ENCODE data around the gene GALM.

The GALM gene

GRCh38 chr2:38743672-38744398 is 77.9 kb downstream of the GALM start:
- Histone ChIP-seq H3K9me3 (ENCODE audit: control extremely low read depth in 1 of 5, control insufficient read depth in 4 of 5, insufficient read depth in 2 of 5, low read depth in 1 of 5, low read length in 4 of 5) (peaks cover 0 to 3% (median 0%) of the 10 kb centered on the region in 5 experiments), H3K27me3 (replicated peaks in 2 of 5; ENCODE audit: control insufficient read depth in 4 of 5, insufficient read depth in 5 of 5, low read length in 4 of 5) (no peaks in the 10 kb centered on the region), H3K27ac (ENCODE audit: insufficient read depth in 1 of 2, low read depth in 1 of 2, low read length in 2 of 2, poor library complexity in 1 of 2, severe bottlenecking in 2 of 2) (no peak overlapping the region), H3K36me3 (ENCODE audit: control insufficient read depth in 4 of 4, insufficient read depth in 4 of 4, low read length in 3 of 4) (peaks cover 34 to 80% (median 53%) of the 10 kb centered on the region in 4 experiments), H3K4me3 (ENCODE audit: control insufficient read depth in 1 of 7, extremely low read depth in 1 of 7, insufficient read depth in 4 of 7, low read depth in 2 of 7, low read length in 6 of 7) (no peak overlapping the region), H3K4me1 (ENCODE audit: control extremely low read depth in 1 of 4, control insufficient read depth in 4 of 4, insufficient read depth in 4 of 4, low read length in 3 of 4) (peaks cover 0 to 14% (median 7%) of the 10 kb centered on the region in 4 experiments)
- DNase-seq = no peak
- WGBS (ENCODE audit: insufficient coverage) = 100% methylated on average over 2 of the region's 3 CpGs
- CTCF ChIA-PET = interaction anchor here (0.7 to 6.1 kb wide), 11 partner anchors 9 to 427 kb away, joined by 3 to 58 read pairs (median 4); partner anchors contain the start of gene HNRNPLL
- POLR2A ChIA-PET = interaction anchor here (1.0 kb wide), 1 partner anchor 8 kb away, joined by 3 read pairs; no protein-coding TSS in a partner anchor

GRCh38 chr2:38744399-38744780 is 78.5 kb downstream of the GALM start:
- Histone ChIP-seq H3K27me3 (replicated peaks in 2 of 5; ENCODE audit: control insufficient read depth in 4 of 5, insufficient read depth in 5 of 5, low read length in 4 of 5) (no peaks in the 10 kb centered on the region), H3K27ac (ENCODE audit: insufficient read depth in 1 of 2, low read depth in 1 of 2, low read length in 2 of 2, poor library complexity in 1 of 2, severe bottlenecking in 2 of 2) (no peak overlapping the region), H3K36me3 (ENCODE audit: control insufficient read depth in 4 of 4, insufficient read depth in 4 of 4, low read length in 3 of 4) (peaks cover 33 to 85% (median 55%) of the 10 kb centered on the region in 4 experiments), H3K4me3 (ENCODE audit: control insufficient read depth in 1 of 7, extremely low read depth in 1 of 7, insufficient read depth in 4 of 7, low read depth in 2 of 7, low read length in 6 of 7) (no peak overlapping the region), H3K9me3 (ENCODE audit: control extremely low read depth in 1 of 5, control insufficient read depth in 4 of 5, insufficient read depth in 2 of 5, low read depth in 1 of 5, low read length in 4 of 5) (peaks cover 0 to 3% (median 0%) of the 10 kb centered on the region in 5 experiments), H3K4me1 (ENCODE audit: control extremely low read depth in 1 of 4, control insufficient read depth in 4 of 4, insufficient read depth in 4 of 4, low read length in 3 of 4) (peaks cover under 1 to 20% (median 11%) of the 10 kb centered on the region in 4 experiments)
- POLR2A ChIA-PET = no interaction called here
- 70% methylated on average over 1 of the region's 2 CpGs for WGBS (ENCODE audit: insufficient coverage)
- CTCF ChIA-PET = interaction anchor here (0.8 to 6.1 kb wide), 11 partner anchors 10 to 428 kb away, joined by 3 to 58 read pairs (median 4); partner anchors contain the start of gene HNRNPLL
- no peak for DNase-seq

- WGBS (ENCODE audit: insufficient coverage) = 98% methylated on average over 9 of the region's 9 CpGs
- Histone ChIP-seq H3K36me3 (ENCODE audit: control insufficient read depth in 4 of 4, insufficient read depth in 4 of 4, low read length in 3 of 4) (peaks cover 30 to 83% (median 57%) of the 10 kb centered on the region in 4 experiments), H3K27me3 (replicated peaks in 2 of 5; ENCODE audit: control insufficient read depth in 4 of 5, insufficient read depth in 5 of 5, low read length in 4 of 5) (no peaks in the 10 kb centered on the region), H3K9me3 (ENCODE audit: control extremely low read depth in 1 of 5, control insufficient read depth in 4 of 5, insufficient read depth in 2 of 5, low read depth in 1 of 5, low read length in 4 of 5) (no peaks in the 10 kb centered on the region), H3K27ac (ENCODE audit: insufficient read depth in 1 of 2, low read depth in 1 of 2, low read length in 2 of 2, poor library complexity in 1 of 2, severe bottlenecking in 2 of 2) (no peak overlapping the region), H3K4me1 (ENCODE audit: control extremely low read depth in 1 of 4, control insufficient read depth in 4 of 4, insufficient read depth in 4 of 4, low read length in 3 of 4) (peaks cover 10 to 27% (median 18%) of the 10 kb centered on the region in 4 experiments), H3K4me3 (ENCODE audit: control insufficient read depth in 1 of 7, extremely low read depth in 1 of 7, insufficient read depth in 4 of 7, low read depth in 2 of 7, low read length in 6 of 7) (no peak overlapping the region)
- CTCF ChIA-PET = interaction anchor here (1.0 to 5.3 kb wide), 4 partner anchors 10 to 210 kb away, joined by 3 to 58 read pairs (median 19); no protein-coding TSS in a partner anchor
- POLR2A ChIA-PET = no interaction called here
- DNase-seq = no peak
These were observed 79.4 kb downstream of the GALM start for GRCh38 chr2:38745267-38745666.

GRCh38 chr2:38747007-38747424 is 81.1 kb downstream of the GALM start:
- DNase-seq = no peak
- no peak overlapping the region for H3K27ac ChIP-seq (ENCODE audit: insufficient read depth in 1 of 2, low read depth in 1 of 2, low read length in 2 of 2, poor library complexity in 1 of 2, severe bottlenecking in 2 of 2)
- peaks cover 30 to 75% (median 56%) of the 10 kb centered on the region in 4 experiments for H3K36me3 ChIP-seq (ENCODE audit: control insufficient read depth in 4 of 4, insufficient read depth in 4 of 4, low read length in 3 of 4)
- CTCF ChIA-PET = interaction anchor here (0.7 to 1.6 kb wide), 3 partner anchors 166 to 414 kb away, joined by 3 read pairs; no protein-coding TSS in a partner anchor
- no peaks in the 10 kb centered on the region for H3K27me3 ChIP-seq (replicated peaks in 2 of 5; ENCODE audit: control insufficient read depth in 4 of 5, insufficient read depth in 5 of 5, low read length in 4 of 5)
- POLR2A ChIA-PET = interaction anchor here (1.3 kb wide), 1 partner anchor 165 kb away, joined by 6 read pairs; no protein-coding TSS in a partner anchor
- WGBS (ENCODE audit: insufficient coverage) = 95% methylated on average over 4 of the region's 4 CpGs
- no peaks in the 10 kb centered on the region for H3K9me3 ChIP-seq (ENCODE audit: control extremely low read depth in 1 of 5, control insufficient read depth in 4 of 5, insufficient read depth in 2 of 5, low read depth in 1 of 5, low read length in 4 of 5)
- H3K4me1 ChIP-seq (ENCODE audit: control extremely low read depth in 1 of 4, control insufficient read depth in 4 of 4, insufficient read depth in 4 of 4, low read length in 3 of 4) = peaks cover 10 to 34% (median 24%) of the 10 kb centered on the region in 4 experiments
- no peak overlapping the region for H3K4me3 ChIP-seq (ENCODE audit: control insufficient read depth in 1 of 7, extremely low read depth in 1 of 7, insufficient read depth in 4 of 7, low read depth in 2 of 7, low read length in 6 of 7)

- POLR2A ChIA-PET = interaction anchor here (1.3 kb wide), 1 partner anchor 166 kb away, joined by 6 read pairs; no protein-coding TSS in a partner anchor
- H3K4me3 ChIP-seq (ENCODE audit: control insufficient read depth in 1 of 7, extremely low read depth in 1 of 7, insufficient read depth in 4 of 7, low read depth in 2 of 7, low read length in 6 of 7) = no peak overlapping the region
- H3K27ac ChIP-seq (ENCODE audit: insufficient read depth in 1 of 2, low read depth in 1 of 2, low read length in 2 of 2, poor library complexity in 1 of 2, severe bottlenecking in 2 of 2) = no peak overlapping the region
- H3K9me3 ChIP-seq (ENCODE audit: control extremely low read depth in 1 of 5, control insufficient read depth in 4 of 5, insufficient read depth in 2 of 5, low read depth in 1 of 5, low read length in 4 of 5) = no peaks in the 10 kb centered on the region
- peaks cover 10 to 36% (median 24%) of the 10 kb centered on the region in 4 experiments for H3K4me1 ChIP-seq (ENCODE audit: control extremely low read depth in 1 of 4, control insufficient read depth in 4 of 4, insufficient read depth in 4 of 4, low read length in 3 of 4)
- peaks cover 30 to 73% (median 53%) of the 10 kb centered on the region in 4 experiments for H3K36me3 ChIP-seq (ENCODE audit: control insufficient read depth in 4 of 4, insufficient read depth in 4 of 4, low read length in 3 of 4)
- DNase-seq = no peak
- H3K27me3 ChIP-seq (replicated peaks in 2 of 5; ENCODE audit: control insufficient read depth in 4 of 5, insufficient read depth in 5 of 5, low read length in 4 of 5) = no peaks in the 10 kb centered on the region
- CTCF ChIA-PET = no interaction called here
- 93% methylated on average over 3 of the region's 5 CpGs for WGBS (ENCODE audit: insufficient coverage)
These were observed 81.9 kb downstream of the GALM start for GRCh38 chr2:38747819-38748218.

GRCh38 chr2:38748391-38748790 is 82.5 kb downstream of the GALM start:
- H3K27ac ChIP-seq (ENCODE audit: insufficient read depth in 1 of 2, low read depth in 1 of 2, low read length in 2 of 2, poor library complexity in 1 of 2, severe bottlenecking in 2 of 2) = no peak overlapping the region
- peaks cover 10 to 36% (median 24%) of the 10 kb centered on the region in 4 experiments for H3K4me1 ChIP-seq (ENCODE audit: control extremely low read depth in 1 of 4, control insufficient read depth in 4 of 4, insufficient read depth in 4 of 4, low read length in 3 of 4)
- CTCF ChIA-PET = no interaction called here
- H3K4me3 ChIP-seq (ENCODE audit: control insufficient read depth in 1 of 7, extremely low read depth in 1 of 7, insufficient read depth in 4 of 7, low read depth in 2 of 7, low read length in 6 of 7) = no peak overlapping the region
- H3K27me3 ChIP-seq (replicated peaks in 2 of 5; ENCODE audit: control insufficient read depth in 4 of 5, insufficient read depth in 5 of 5, low read length in 4 of 5) = no peaks in the 10 kb centered on the region
- POLR2A ChIA-PET = no interaction called here
- H3K36me3 ChIP-seq (ENCODE audit: control insufficient read depth in 4 of 4, insufficient read depth in 4 of 4, low read length in 3 of 4) = peaks cover 30 to 68% (median 50%) of the 10 kb centered on the region in 4 experiments
- no peak for DNase-seq
- no peaks in the 10 kb centered on the region for H3K9me3 ChIP-seq (ENCODE audit: control extremely low read depth in 1 of 5, control insufficient read depth in 4 of 5, insufficient read depth in 2 of 5, low read depth in 1 of 5, low read length in 4 of 5)
- 97% methylated on average over 6 of the region's 9 CpGs for WGBS (ENCODE audit: insufficient coverage)

All from common myeloid progenitor, CD34-positive (primary cell).